Heart left ventricle (tissue), 16 donors: ENCODE data around the gene VPS13C. TPM values are rescaled to one million over a fixed set of nuclear protein-coding genes. Genes with fewer than 3 reads are reported as not detected.

Experiments used
- ATAC-seq, 4 donors: fragments of 200-7000 bp; cut with Tn5 transposase; one replicate each; pipeline ENCODE4 v1.9.1; 2020 to 2022; ENCODE audit warnings: moderate library complexity in 4 of 4, mild to moderate bottlenecking in 3 of 4, moderate number of reproducible peaks in 1 of 4
- DNase-seq, 5 donors: peaks; one replicate each; pipeline ENCODE4 v3.0.0-alpha.2; 2020
- H3K27ac ChIP-seq, 12 donors: fragments of 200-600 bp; sonication (generic) in 4 of 12; one replicate each; pipeline versions ENCODE4 v1.5.0 to v1.8.0; 2016 to 2022; ENCODE audit warnings: mild to moderate bottlenecking in 2 of 12
- H3K27me3 ChIP-seq, 9 donors: fragments of 200-600 bp; sonication (generic) in 2 of 9; one replicate each; pipeline versions ENCODE4 v1.5.1 to v1.8.0; 2016 to 2022; ENCODE audit warnings: mild to moderate bottlenecking in 3 of 9
- H3K36me3 ChIP-seq, 9 donors: fragments of 200-600 bp; sonication (generic) in 2 of 9; one replicate each; pipeline versions ENCODE4 v1.5.0 to v1.8.0; 2018 to 2022; ENCODE audit warnings: mild to moderate bottlenecking in 2 of 9
- H3K4me1 ChIP-seq, 12 donors: fragments of 200-600 bp; sonication (generic) in 4 of 12; one replicate each; pipeline versions ENCODE4 v1.5.0 to v1.8.0; 2016 to 2022; ENCODE audit warnings: mild to moderate bottlenecking in 3 of 12
- H3K4me3 ChIP-seq, 12 donors: fragments of 200-600 bp; sonication (generic) in 4 of 12; one replicate each; pipeline versions ENCODE4 v1.5.0 to v1.8.0; 2017 to 2022; ENCODE audit warnings: mild to moderate bottlenecking in 9 of 12, moderate library complexity in 4 of 12
- H3K9me3 ChIP-seq, 12 donors: fragments of 200-600 bp; sonication (generic) in 4 of 12; one replicate each; pipeline versions ENCODE4 v1.5.0 to v1.8.0; 2016 to 2022; ENCODE audit warnings: mild to moderate bottlenecking in 1 of 12
- CTCF ChIP-seq, 12 donors: fragments of 200-600 bp; sonication (generic) in 4 of 12; IDR thresholded peaks; one replicate each; pipeline versions ENCODE4 v1.5.0 to v1.8.0; 2018 to 2022; ENCODE audit warnings: antibody characterized with exemption in 12 of 12, mild to moderate bottlenecking in 5 of 12
- POLR2A ChIP-seq, 2 donors: fragments of 450-650 bp; IDR thresholded peaks; one replicate each; pipeline ENCODE4 v1.6.1; 2017; ENCODE audit warnings: antibody characterized with exemption in 2 of 2, mild to moderate bottlenecking in 2 of 2, moderate library complexity in 2 of 2
- WGBS, 4 donors: extraction: QIAGEN DNeasy Blood & Tissue Kit in 2 of 4; methylation state at CpG; one replicate each; pipeline versions ENCODE4 v1.1.5 to v1.1.7; 2013 to 2018; 5-methylcytosine and 5-hydroxymethylcytosine counted together
- intact Hi-C, 10 donors: fragments of 100-400 bp; cut with DNase I; formaldehyde crosslinking; loops; one replicate each; pipeline versions ENCODE4 v1.11.1 to v1.14.2; 2022
- polyA plus RNA-seq, 2 donors: library from polyadenylated mRNA; stranded (reverse); fragments of 200-250 nt; gene quantifications; one replicate each; pipeline ENCODE4 v1.2.3, GENCODE V29; 2013
- total RNA-seq, 9 donors: library from RNA; depleted of rRNA in 2 of 9; stranded (reverse); fragments of >200 nt in 2 of 9; fragmentation: NEBNext Ultra II Directional in 3 of 9; extraction: Animal tissue kit (Norgen Biotek cat#: 25700) in 3 of 9; gene quantifications; one replicate each; pipeline versions ENCODE4 v1.1.0 to v1.2.4, GENCODE V29; 2016 to 2023
- donor health status: ischemic (EF 13 %, LVEDD 7.1; RV severe dilation, severe dysfunction).
- donor health status: healthy with polysubstance abuse.
- donor health status: DM: no; HTN: yes; CAD: no.
- donor health status: DM: no; HTN: no; CAD: no.
- donor health status: ischemic (EF 25% LVEDD 6.9; RV normal size, moderate dysfunction).
- donor health status: ischemic (EF 25% LVEDD 5.7; RV mildly dilated, moderate dysfunction).
- donor health status: healthy.
- donor health status: DM: yes; HTN: yes; CAD: no.
- donor health status: ischemic (EF 35%, LVEDD 5.7; RV mildly dilated, moderate dysfunction).
- donor health status: nonischemic (EF 11% LVEDD 7.7; RV severe dilation, severe dysfunction).
- donor health status: DM: yes; HTN: yes; CAD: no.
- donor health status: PGD.
- donor health status: ischemic (EF 29% LVEDD 5.4; RV normal size, mild dysfunction).
- donor health status: nonischemic (EF 23%, LVEDD 6.1; RV moderate dilation, normal function).

VPS13C gene
- total and polyA plus RNA-seq, 11 donors = 9.8 to 70.1 (median 36.5) TPM

GRCh38 chr15:61815356-61816083 is 244.7 kb downstream of the VPS13C start:
- Histone ChIP-seq H3K4me3 (no peak overlapping the region), H3K27me3 (peaks cover 0 to 37% (median 0%) of the 10 kb centered on the region in 9 donors), H3K36me3 (no peaks in the 10 kb centered on the region), H3K27ac (no peak overlapping the region), H3K4me1 (no peaks in the 10 kb centered on the region), H3K9me3 (no peaks in the 10 kb centered on the region)
- ATAC-seq (no peak), DNase-seq (no peak)
- intact Hi-C loops = no loop called here
- TF ChIP-seq POLR2A (IDR thresholded peaks at IDR 0.05) = no peak
- TF ChIP-seq CTCF (IDR thresholded peaks at IDR 0.05) = no peak
- WGBS, 4 donors = 80 to 82% (median 81%) methylated on average over 12 of the region's 12 CpGs

- intact Hi-C loops = no loop called here
- WGBS, 4 donors = 92 to 98% (median 93%) methylated on average over 6 of the region's 6 CpGs
- ATAC-seq = no peak
- Histone ChIP-seq H3K36me3 (no peaks in the 10 kb centered on the region), H3K27me3 (peaks cover 0 to 41% (median 0%) of the 10 kb centered on the region in 9 donors), H3K27ac (no peak overlapping the region), H3K9me3 (no peaks in the 10 kb centered on the region), H3K4me1 (no peaks in the 10 kb centered on the region), H3K4me3 (no peak overlapping the region)
- DNase-seq = no peak
- TF ChIP-seq POLR2A (IDR thresholded peaks at IDR 0.05) (no peak), CTCF (IDR thresholded peaks at IDR 0.05) (no peak)
Measured at GRCh38 chr15:61812476-61812875, 247.8 kb downstream of the VPS13C start.

GRCh38 chr15:61811952-61812351 is 248.3 kb downstream of the VPS13C start:
- intact Hi-C loops = no loop called here
- Histone ChIP-seq H3K27me3 (peaks cover 0 to 41% (median 0%) of the 10 kb centered on the region in 9 donors), H3K4me3 (no peak overlapping the region), H3K27ac (no peak overlapping the region), H3K9me3 (no peaks in the 10 kb centered on the region), H3K4me1 (no peaks in the 10 kb centered on the region), H3K36me3 (no peaks in the 10 kb centered on the region)
- TF ChIP-seq CTCF (IDR thresholded peaks at IDR 0.05) = no peak
- TF ChIP-seq POLR2A (IDR thresholded peaks at IDR 0.05) = no peak
- ATAC-seq = no peak
- 69 to 78% (median 73%) methylated on average over 7 to 8 of the region's 8 CpGs for WGBS, 4 donors
- DNase-seq = no peak

- no peak for ATAC-seq
- peaks cover 0 to 17% (median 0%) of the 10 kb centered on the region in 9 donors for H3K27me3 ChIP-seq
- 78 to 90% (median 89%) methylated on average over 7 of the region's 7 CpGs for WGBS, 4 donors
- no peaks in the 10 kb centered on the region for H3K36me3 ChIP-seq
- intact Hi-C loops = no loop called here
- H3K9me3 ChIP-seq = no peaks in the 10 kb centered on the region
- TF ChIP-seq CTCF (IDR thresholded peaks at IDR 0.05) = no peak
- TF ChIP-seq POLR2A (IDR thresholded peaks at IDR 0.05) = no peak
- no peak overlapping the region for H3K4me3 ChIP-seq
- no peaks in the 10 kb centered on the region for H3K4me1 ChIP-seq
- DNase-seq = no peak
- H3K27ac ChIP-seq = no peak overlapping the region
Measured at GRCh38 chr15:61809216-61809615, 251.0 kb downstream of the VPS13C start.
